Suprapubic skin (tissue), 4 donors: ENCODE results near the gene ZNF507. TPM values are rescaled to one million over a fixed set of nuclear protein-coding genes. Genes with fewer than 3 reads are reported as not detected.

ENCODE experiments used
- DNase-seq, 2 donors: peaks; one replicate each; pipeline ENCODE4 v3.0.0-alpha.2; 2019; ENCODE audit warnings: low spot score in 2 of 2
- H3K27ac ChIP-seq: fragments of 200-600 bp; sonication (generic); one replicate; pipeline ENCODE4 v1.5.1; 2019
- H3K27me3 ChIP-seq: fragments of 200-600 bp; sonication (generic); one replicate; pipeline ENCODE4 v1.5.1; 2019
- H3K36me3 ChIP-seq: fragments of 200-600 bp; sonication (generic); one replicate; pipeline ENCODE4 v1.5.1; 2019
- H3K4me1 ChIP-seq: fragments of 200-600 bp; sonication (generic); one replicate; pipeline ENCODE4 v1.5.1; 2019
- H3K4me3 ChIP-seq: fragments of 200-600 bp; sonication (generic); one replicate; pipeline ENCODE4 v1.5.1; 2019; ENCODE audit warnings: mild to moderate bottlenecking
- H3K9me3 ChIP-seq: fragments of 200-600 bp; sonication (generic); one replicate; pipeline ENCODE4 v1.5.1; 2019
- EP300 ChIP-seq: sonication (generic); formaldehyde crosslinking; IDR thresholded peaks from one replicate; pipeline ENCODE4 v1.6.1; 2017; ENCODE audit warnings: antibody characterized with exemption
- POLR2A ChIP-seq, 2 donors: fragments of 450-650 bp; IDR thresholded peaks; one replicate each; pipeline ENCODE4 v1.6.1; 2017; ENCODE audit warnings: antibody characterized with exemption in 2 of 2, mild to moderate bottlenecking in 2 of 2, moderate library complexity in 2 of 2
- POLR2AphosphoS5 ChIP-seq, 3 donors: sonication (generic); formaldehyde crosslinking; IDR thresholded peaks; one replicate each; pipeline ENCODE4 v1.6.1; 2017; ENCODE audit warnings: antibody characterized with exemption in 3 of 3
- WGBS: methylation state at CpG from one replicate; pipeline ENCODE4 v1.1.5; 2018; 5-methylcytosine and 5-hydroxymethylcytosine counted together
- total RNA-seq, 4 donors: library from RNA; depleted of rRNA; stranded (reverse); fragments of >200 nt; gene quantifications; one replicate each; pipeline ENCODE4 v1.1.0, GENCODE V29; 2016
- TF ChIP-seq, protein P1 (sequence below), 2 donors: fragments of 200-600 bp in 1 of 2; fragments of 450-650 bp in 1 of 2; sonication (generic) in 1 of 2; IDR thresholded peaks; one replicate each; pipeline ENCODE4 v1.5.1; 2016 to 2019; ENCODE audit warnings: antibody characterized with exemption in 2 of 2, mild to moderate bottlenecking in 1 of 2, moderate library complexity in 1 of 2

Gene ZNF507
- total RNA-seq, 4 donors from 2014 or later: 11.2 to 34.0 (median 18.1) TPM

DNA sequence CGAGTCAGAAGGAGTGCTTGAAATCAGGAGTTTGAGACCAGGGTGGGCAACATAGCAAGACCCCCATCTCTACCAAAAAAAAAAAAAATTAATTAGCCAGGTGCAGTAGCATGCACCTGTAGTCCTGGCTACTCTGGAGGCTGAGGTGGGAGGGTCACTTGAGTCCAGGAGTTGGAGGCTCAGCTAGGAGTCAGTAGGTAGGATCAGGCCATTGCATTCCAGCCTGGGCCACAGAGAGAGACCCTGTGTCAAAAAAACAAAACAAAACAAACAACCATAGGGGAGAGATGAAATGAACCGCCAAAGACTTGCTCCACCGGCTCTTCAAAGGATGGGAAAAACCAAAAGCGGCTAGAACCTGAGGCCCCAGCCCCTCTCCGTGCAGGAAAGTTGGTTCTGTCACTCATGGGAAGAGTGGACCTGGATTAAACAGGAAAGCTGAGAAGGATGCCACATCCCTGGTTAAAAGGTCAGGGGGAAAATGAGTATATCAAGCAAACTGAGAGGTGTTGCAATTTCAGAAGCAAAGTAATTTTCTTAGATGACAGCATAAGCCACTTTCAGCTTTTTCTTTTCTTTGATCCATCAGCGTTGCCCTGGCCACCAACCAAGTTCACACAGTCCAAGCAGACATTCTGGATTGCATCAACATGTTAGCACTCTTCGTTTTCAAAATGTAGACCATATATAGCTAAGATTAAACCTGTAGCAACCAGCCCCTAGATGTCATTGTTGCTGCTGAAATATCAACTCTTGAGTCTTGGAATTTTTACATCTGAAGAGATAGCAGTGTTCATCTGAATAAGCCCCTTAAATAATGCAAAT is 8.9 kb upstream of the ZNF507 start:
- Histone ChIP-seq H3K4me1 (peaks cover 6% of the 10 kb centered on the region), H3K9me3 (no peaks in the 10 kb centered on the region), H3K4me3 (peak overlapping the region; percentile 15), H3K27me3 (no peaks in the 10 kb centered on the region), H3K27ac (no peak overlapping the region), H3K36me3 (no peaks in the 10 kb centered on the region)
- DNase-seq: no peak
- TF ChIP-seq, protein P1, sequence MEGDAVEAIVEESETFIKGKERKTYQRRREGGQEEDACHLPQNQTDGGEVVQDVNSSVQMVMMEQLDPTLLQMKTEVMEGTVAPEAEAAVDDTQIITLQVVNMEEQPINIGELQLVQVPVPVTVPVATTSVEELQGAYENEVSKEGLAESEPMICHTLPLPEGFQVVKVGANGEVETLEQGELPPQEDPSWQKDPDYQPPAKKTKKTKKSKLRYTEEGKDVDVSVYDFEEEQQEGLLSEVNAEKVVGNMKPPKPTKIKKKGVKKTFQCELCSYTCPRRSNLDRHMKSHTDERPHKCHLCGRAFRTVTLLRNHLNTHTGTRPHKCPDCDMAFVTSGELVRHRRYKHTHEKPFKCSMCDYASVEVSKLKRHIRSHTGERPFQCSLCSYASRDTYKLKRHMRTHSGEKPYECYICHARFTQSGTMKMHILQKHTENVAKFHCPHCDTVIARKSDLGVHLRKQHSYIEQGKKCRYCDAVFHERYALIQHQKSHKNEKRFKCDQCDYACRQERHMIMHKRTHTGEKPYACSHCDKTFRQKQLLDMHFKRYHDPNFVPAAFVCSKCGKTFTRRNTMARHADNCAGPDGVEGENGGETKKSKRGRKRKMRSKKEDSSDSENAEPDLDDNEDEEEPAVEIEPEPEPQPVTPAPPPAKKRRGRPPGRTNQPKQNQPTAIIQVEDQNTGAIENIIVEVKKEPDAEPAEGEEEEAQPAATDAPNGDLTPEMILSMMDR (IDR thresholded peaks at IDR 0.05): no peak
- no peak for TF ChIP-seq POLR2A (IDR thresholded peaks at IDR 0.05)
- TF ChIP-seq POLR2AphosphoS5 (IDR thresholded peaks at IDR 0.05): no peak
- no peak for TF ChIP-seq EP300
- WGBS: 43% methylated on average over 7 of the region's 7 CpGs

DNA sequence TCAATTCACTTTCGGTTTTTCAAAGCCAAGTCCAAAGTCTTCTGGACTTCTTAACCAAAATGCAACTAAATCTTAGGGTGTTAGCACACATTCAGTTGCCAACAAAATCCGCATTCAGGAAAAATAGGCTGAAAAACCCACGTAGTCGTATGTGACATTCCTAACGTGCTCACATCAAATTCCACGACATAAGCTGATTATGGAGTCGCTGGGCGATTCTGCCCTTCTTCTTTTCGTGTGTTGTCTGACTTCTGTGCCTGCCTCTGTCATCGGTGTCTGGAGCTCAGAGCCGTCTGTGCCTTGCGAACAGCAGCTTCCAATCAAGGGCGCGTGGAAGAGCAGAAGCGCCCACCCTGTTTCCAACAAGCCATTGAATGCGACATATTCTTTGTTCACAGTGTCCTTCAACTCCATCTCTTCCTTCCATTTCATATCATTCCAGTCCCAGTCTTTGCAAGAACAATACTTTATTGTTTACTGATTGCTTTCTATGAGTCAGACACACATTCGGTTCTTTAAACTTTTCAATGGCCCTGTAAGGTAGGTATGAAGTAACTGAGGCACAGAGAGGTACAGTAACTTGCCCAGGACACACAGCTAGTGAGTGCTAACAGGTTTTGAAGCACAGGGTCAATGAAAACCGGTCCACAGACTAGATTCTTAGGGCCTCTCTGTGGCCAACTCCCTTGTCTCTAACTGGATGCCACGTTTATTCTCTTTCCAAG is 8.2 kb upstream of the ZNF507 start:
- Histone ChIP-seq H3K4me1 (peaks cover 6% of the 10 kb centered on the region), H3K27me3 (no peaks in the 10 kb centered on the region), H3K9me3 (no peaks in the 10 kb centered on the region), H3K4me3 (peak overlapping the region; percentile 15), H3K27ac (no peak overlapping the region), H3K36me3 (no peaks in the 10 kb centered on the region)
- TF ChIP-seq EP300 (no peak), POLR2AphosphoS5 (IDR thresholded peaks at IDR 0.05) (no peak), POLR2A (IDR thresholded peaks at IDR 0.05) (no peak)
- TF ChIP-seq, protein P1 (IDR thresholded peaks at IDR 0.05): no peak
- WGBS: 66% methylated on average over 19 of the region's 19 CpGs
- no peak for DNase-seq

DNA sequence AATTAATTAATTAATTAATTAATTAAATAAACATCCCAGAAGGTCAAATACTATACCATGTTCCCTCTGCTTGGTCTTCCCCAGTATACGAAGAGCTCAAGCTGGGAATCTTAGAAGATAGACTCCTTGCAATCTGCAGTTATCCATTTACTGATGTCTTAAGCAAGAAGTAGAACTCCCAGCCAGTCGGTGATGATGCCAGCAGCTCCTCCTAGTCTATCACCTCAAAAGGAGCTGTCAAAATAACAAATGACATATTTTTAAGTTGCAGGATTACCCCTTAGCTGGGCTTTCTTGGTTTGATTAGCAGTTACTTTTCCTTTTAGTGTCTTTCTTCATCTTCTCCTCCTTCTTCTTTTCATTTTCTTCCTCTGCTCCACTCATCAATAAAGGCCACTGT is 6.0 kb upstream of the ZNF507 start:
- DNase-seq: no peak
- TF ChIP-seq POLR2AphosphoS5 (IDR thresholded peaks at IDR 0.05) (no peak), EP300 (no peak), POLR2A (IDR thresholded peaks at IDR 0.05) (no peak)
- TF ChIP-seq, protein P1 (IDR thresholded peaks at IDR 0.05): no peak
- Histone ChIP-seq H3K9me3 (no peaks in the 10 kb centered on the region), H3K27me3 (no peaks in the 10 kb centered on the region), H3K36me3 (no peaks in the 10 kb centered on the region), H3K27ac (no peak overlapping the region), H3K4me3 (no peak overlapping the region), H3K4me1 (peaks cover 6% of the 10 kb centered on the region)
- 92% methylated on average over 2 of the region's 2 CpGs for WGBS

DNA sequence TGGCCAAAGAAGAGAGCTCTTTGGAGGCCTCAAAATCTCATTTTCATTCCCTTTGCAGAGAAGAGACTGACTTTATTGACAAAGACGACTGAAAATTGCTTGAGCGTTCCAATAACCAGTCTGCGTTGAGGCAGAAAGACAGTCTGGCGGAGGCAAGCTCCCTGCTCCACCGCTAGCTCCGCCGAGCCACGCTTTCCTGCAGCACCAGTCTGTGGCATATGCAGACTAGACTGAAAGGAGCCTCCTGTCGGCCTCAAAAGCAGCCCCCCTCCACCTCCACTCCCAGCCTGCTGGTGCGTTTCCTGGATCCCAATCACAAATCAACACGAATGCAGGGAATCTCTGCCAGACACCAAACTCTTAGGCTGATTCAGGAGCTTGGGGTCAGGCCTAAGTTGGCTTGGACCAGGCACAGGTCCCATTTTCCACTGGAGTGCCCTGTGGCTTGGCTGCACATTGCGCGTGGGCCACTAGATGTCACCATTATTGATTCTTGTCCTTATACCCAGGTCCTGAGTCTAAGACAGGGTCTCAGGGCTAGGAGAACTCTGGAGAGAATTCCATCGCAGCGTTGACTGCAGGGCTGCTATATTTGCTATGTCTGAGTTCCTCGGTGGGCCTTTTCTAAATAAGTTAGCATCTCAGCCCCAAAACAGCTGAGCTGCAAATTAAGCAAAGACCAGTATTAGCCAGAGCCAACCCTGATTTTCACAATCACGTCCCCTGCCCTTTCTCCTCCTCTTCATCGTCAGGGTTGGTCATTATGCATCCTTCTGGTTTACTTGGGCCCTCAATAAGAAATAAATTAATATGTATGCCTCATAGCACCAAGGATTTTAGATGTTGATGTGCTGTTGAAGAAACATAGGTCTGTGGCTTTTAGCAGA is 5.2 kb upstream of the ZNF507 start:
- Histone ChIP-seq H3K4me1 (peaks cover 6% of the 10 kb centered on the region), H3K27ac (no peak overlapping the region)

More for the DNA sequence above, 5.2 kb upstream of the ZNF507 start:
- Histone ChIP-seq H3K27me3 (no peaks in the 10 kb centered on the region), H3K4me3 (no peak overlapping the region), H3K9me3 (no peaks in the 10 kb centered on the region), H3K36me3 (no peaks in the 10 kb centered on the region)
- 72% methylated on average over 17 of the region's 18 CpGs for WGBS
- DNase-seq: no peak
- TF ChIP-seq, protein P1 (IDR thresholded peaks at IDR 0.05): peak; percentile 2 to 69
- no peak for TF ChIP-seq EP300
- no peak for TF ChIP-seq POLR2AphosphoS5 (IDR thresholded peaks at IDR 0.05)
